ENCODE results near the gene SPAG17. TPM values are rescaled to one million over a fixed set of nuclear protein-coding genes. Genes with fewer than 3 reads are reported as not detected.

SPAG17 gene
- total RNA-seq, 2 donors from 2014 or later: 9.0 TPM; not detected in 1

DNA sequence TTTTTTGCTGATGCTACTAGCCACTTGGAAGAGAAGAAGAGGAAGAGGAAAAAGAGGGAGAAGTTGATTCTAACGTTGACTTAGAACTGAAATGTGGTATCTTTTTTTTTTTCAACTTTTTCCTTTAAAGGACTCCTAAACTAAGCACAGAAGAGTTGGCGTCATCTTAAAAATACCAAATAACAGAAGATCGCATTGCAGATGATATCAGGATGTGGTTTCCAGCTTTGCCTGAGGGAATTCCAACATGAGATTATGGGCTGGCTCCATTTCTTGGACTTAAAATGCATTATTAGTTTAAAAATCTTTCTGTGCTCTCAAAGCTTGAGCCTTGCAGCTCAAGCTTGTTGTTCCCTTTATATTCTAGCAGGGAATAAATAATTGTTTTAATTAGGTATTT, 225.7 kb downstream of the SPAG17 start:
- Histone ChIP-seq H3K9me3 (no peaks in the 10 kb centered on the region), H3K4me3 (no peak overlapping the region), H3K27ac (no peak overlapping the region), H3K27me3 (replicated peaks; ENCODE audit: insufficient read depth) (no peaks in the 10 kb centered on the region), H3K4me1 (replicated peaks) (no peaks in the 10 kb centered on the region), H3K36me3 (no peaks in the 10 kb centered on the region)
- no peak for TF ChIP-seq POLR2A (IDR thresholded peaks at IDR 0.05)
- no peak for TF ChIP-seq POLR2AphosphoS5 (IDR thresholded peaks at IDR 0.05)
- TF ChIP-seq, protein P1, sequence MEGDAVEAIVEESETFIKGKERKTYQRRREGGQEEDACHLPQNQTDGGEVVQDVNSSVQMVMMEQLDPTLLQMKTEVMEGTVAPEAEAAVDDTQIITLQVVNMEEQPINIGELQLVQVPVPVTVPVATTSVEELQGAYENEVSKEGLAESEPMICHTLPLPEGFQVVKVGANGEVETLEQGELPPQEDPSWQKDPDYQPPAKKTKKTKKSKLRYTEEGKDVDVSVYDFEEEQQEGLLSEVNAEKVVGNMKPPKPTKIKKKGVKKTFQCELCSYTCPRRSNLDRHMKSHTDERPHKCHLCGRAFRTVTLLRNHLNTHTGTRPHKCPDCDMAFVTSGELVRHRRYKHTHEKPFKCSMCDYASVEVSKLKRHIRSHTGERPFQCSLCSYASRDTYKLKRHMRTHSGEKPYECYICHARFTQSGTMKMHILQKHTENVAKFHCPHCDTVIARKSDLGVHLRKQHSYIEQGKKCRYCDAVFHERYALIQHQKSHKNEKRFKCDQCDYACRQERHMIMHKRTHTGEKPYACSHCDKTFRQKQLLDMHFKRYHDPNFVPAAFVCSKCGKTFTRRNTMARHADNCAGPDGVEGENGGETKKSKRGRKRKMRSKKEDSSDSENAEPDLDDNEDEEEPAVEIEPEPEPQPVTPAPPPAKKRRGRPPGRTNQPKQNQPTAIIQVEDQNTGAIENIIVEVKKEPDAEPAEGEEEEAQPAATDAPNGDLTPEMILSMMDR (IDR thresholded peaks at IDR 0.05): no peak
- intact Hi-C loops (cut with DNase I): no loop called here
- no peak for DNase-seq (ENCODE audit: low spot score)
- 37% methylated on average over 3 of the region's 3 CpGs for WGBS

DNA sequence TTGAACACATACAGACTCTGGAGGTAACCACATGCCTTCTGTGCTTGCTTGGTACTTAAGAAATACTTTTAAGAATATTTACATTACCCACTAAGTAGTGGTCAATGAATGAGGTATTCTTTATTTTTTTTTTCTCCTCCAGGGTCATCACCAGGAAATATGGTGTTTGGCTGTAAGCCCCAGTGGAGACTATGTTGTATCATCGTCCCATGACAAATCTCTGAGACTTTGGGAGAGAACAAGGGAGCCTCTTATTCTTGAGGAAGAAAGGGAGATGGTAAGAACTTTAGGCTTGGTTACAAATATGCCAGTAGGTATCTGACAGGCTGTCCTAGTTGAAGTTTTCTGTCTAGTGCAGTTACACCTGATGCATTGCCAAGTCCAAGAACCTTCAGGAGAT, 232.6 kb downstream of the SPAG17 start:
- WGBS: 96% methylated on average over 1 of the region's 1 CpG
- Histone ChIP-seq H3K9me3 (no peaks in the 10 kb centered on the region), H3K27me3 (replicated peaks; ENCODE audit: insufficient read depth) (no peaks in the 10 kb centered on the region), H3K27ac (no peak overlapping the region), H3K4me1 (replicated peaks) (no peaks in the 10 kb centered on the region), H3K4me3 (no peak overlapping the region), H3K36me3 (peaks cover 0 to 3% of the 10 kb centered on the region in 2 donors)
- DNase-seq (ENCODE audit: low spot score): no peak
- TF ChIP-seq POLR2A (IDR thresholded peaks at IDR 0.05) (no peak), POLR2AphosphoS5 (IDR thresholded peaks at IDR 0.05) (no peak)
- TF ChIP-seq, protein P1 (IDR thresholded peaks at IDR 0.05): no peak
- intact Hi-C loops (cut with DNase I): no loop called here

DNA sequence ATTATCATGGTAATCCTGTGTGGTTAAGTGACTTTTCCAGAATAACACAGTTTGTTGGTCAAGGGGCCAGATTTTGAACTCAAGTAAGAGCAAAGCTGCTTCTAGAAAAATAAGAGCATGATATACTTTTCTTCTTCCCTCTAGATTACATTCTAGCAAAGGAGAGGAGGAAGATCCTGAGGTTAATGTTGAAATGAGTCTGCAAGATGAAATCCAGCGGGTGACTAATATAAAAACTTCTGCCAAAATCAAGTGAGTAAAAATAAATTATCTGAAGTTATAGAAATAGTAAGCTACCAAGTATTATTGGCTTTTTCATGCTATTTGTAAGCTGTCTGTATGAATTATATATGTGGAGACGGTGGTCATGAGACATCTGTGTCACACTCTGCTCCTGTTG, 242.7 kb downstream of the SPAG17 start:
- no peak for DNase-seq (ENCODE audit: low spot score)
- no peak overlapping the region for H3K4me3 ChIP-seq
- no peak overlapping the region for H3K27ac ChIP-seq
- intact Hi-C loops (cut with DNase I): no loop called here
- H3K4me1 ChIP-seq (replicated peaks): no peaks in the 10 kb centered on the region
- H3K9me3 ChIP-seq: no peaks in the 10 kb centered on the region
- H3K27me3 ChIP-seq (replicated peaks; ENCODE audit: insufficient read depth): no peaks in the 10 kb centered on the region
- peaks cover 7 to 9% of the 10 kb centered on the region in 2 donors for H3K36me3 ChIP-seq
- 92% methylated on average over 2 of the region's 2 CpGs for WGBS
- no peak for TF ChIP-seq POLR2AphosphoS5 (IDR thresholded peaks at IDR 0.05)
- TF ChIP-seq, protein P1 (IDR thresholded peaks at IDR 0.05): no peak
- no peak for TF ChIP-seq POLR2A (IDR thresholded peaks at IDR 0.05)

DNA sequence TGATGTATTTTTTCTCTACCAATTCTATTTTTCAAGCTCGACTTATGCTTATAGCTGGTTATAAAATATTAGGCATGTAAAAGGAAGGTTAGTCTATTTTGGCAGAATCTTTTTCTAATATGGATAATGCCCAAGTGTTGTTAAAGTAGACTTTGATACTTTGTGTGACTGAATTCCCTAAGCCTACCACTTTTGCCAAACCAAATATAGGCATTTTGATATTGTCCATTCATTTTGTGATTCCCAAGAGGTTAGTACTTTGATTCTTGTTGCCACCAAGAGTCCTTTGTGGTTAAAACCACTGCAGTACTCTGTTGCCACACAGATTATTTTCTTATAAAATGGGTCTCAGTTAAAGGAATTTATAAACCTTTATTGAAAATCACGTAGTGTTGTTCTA, 251.3 kb downstream of the SPAG17 start:
- no peak overlapping the region for H3K4me3 ChIP-seq
- TF ChIP-seq POLR2A (IDR thresholded peaks at IDR 0.05) (no peak), POLR2AphosphoS5 (IDR thresholded peaks at IDR 0.05) (no peak)
- TF ChIP-seq, protein P1 (IDR thresholded peaks at IDR 0.05): no peak
- intact Hi-C loops (cut with DNase I): no loop called here
- no peaks in the 10 kb centered on the region for H3K4me1 ChIP-seq (replicated peaks)
- H3K27ac ChIP-seq: no peak overlapping the region
- no peaks in the 10 kb centered on the region for H3K36me3 ChIP-seq
- H3K27me3 ChIP-seq (replicated peaks; ENCODE audit: insufficient read depth): no peaks in the 10 kb centered on the region
- 82% methylated on average over 2 of the region's 2 CpGs for WGBS
- no peaks in the 10 kb centered on the region for H3K9me3 ChIP-seq
- no peak for DNase-seq (ENCODE audit: low spot score)

DNA sequence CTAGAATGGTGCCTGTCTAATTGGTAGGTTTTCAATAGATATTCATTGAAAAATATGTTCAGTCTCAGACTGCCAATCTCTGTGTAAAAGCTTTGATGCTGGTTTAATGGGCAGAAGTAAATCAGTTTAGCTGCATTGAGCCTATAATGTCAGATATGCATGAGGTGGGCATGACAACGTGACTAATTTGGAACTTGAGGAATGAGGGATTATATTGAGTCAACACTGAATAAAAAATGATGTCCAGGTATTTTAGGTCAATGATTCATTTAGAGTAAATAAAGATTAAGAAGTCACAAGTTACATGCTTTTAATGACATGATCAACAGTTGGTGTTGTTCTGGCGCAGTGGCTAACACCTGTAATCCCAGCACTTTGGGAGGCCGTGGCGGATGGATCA, 252.5 kb downstream of the SPAG17 start:
- Histone ChIP-seq H3K27ac (no peak overlapping the region), H3K9me3 (no peaks in the 10 kb centered on the region), H3K4me1 (replicated peaks) (no peaks in the 10 kb centered on the region), H3K27me3 (replicated peaks; ENCODE audit: insufficient read depth) (no peaks in the 10 kb centered on the region), H3K4me3 (no peak overlapping the region), H3K36me3 (no peaks in the 10 kb centered on the region)
- 92% methylated on average over 4 of the region's 4 CpGs for WGBS
- DNase-seq (ENCODE audit: low spot score): no peak
- intact Hi-C loops (cut with DNase I): no loop called here
- TF ChIP-seq POLR2A (IDR thresholded peaks at IDR 0.05): no peak
- TF ChIP-seq POLR2AphosphoS5 (IDR thresholded peaks at IDR 0.05): no peak
- TF ChIP-seq, protein P1 (IDR thresholded peaks at IDR 0.05): no peak
